DMS153 treated with DMSO at 0.1 percent for 48 hours (cell line): ENCODE results near the gene C9orf72.
A peak's percentile ranks its signal among the peaks of the same experiment; 100 is the strongest.
"Not testable (repeated sequence)": the region's sequence is repeated elsewhere in the genome, so short reads cannot be mapped to it uniquely, and the experiment has no call there.

Source experiments
- DNase-seq: peaks from one replicate; lab custom pipeline; 2025; ENCODE audit not compliant: unreplicated experiment; lab: John Stamatoyannopoulos, UW

Gene C9orf72, protein sequence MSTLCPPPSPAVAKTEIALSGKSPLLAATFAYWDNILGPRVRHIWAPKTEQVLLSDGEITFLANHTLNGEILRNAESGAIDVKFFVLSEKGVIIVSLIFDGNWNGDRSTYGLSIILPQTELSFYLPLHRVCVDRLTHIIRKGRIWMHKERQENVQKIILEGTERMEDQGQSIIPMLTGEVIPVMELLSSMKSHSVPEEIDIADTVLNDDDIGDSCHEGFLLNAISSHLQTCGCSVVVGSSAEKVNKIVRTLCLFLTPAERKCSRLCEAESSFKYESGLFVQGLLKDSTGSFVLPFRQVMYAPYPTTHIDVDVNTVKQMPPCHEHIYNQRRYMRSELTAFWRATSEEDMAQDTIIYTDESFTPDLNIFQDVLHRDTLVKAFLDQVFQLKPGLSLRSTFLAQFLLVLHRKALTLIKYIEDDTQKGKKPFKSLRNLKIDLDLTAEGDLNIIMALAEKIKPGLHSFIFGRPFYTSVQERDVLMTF

DNA sequence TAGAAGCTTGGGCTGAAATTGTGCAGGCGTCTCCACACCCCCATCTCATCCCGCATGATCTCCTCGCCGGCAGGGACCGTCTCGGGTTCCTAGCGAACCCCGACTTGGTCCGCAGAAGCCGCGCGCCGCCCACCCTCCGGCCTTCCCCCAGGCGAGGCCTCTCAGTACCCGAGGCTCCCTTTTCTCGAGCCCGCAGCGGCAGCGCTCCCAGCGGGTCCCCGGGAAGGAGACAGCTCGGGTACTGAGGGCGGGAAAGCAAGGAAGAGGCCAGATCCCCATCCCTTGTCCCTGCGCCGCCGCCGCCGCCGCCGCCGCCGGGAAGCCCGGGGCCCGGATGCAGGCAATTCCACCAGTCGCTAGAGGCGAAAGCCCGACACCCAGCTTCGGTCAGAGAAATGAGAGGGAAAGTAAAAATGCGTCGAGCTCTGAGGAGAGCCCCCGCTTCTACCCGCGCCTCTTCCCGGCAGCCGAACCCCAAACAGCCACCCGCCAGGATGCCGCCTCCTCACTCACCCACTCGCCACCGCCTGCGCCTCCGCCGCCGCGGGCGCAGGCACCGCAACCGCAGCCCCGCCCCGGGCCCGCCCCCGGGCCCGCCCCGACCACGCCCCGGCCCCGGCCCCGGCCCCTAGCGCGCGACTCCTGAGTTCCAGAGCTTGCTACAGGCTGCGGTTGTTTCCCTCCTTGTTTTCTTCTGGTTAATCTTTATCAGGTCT lies at the start of gene C9orf72:
Gene C9orf72 (minus strand): TSS at position 564 of the 716 bp plus-strand sequence. CDS start 6,361 bp downstream, outside the sequence.
- DNase-seq, result peak; percentile 73

DNA sequence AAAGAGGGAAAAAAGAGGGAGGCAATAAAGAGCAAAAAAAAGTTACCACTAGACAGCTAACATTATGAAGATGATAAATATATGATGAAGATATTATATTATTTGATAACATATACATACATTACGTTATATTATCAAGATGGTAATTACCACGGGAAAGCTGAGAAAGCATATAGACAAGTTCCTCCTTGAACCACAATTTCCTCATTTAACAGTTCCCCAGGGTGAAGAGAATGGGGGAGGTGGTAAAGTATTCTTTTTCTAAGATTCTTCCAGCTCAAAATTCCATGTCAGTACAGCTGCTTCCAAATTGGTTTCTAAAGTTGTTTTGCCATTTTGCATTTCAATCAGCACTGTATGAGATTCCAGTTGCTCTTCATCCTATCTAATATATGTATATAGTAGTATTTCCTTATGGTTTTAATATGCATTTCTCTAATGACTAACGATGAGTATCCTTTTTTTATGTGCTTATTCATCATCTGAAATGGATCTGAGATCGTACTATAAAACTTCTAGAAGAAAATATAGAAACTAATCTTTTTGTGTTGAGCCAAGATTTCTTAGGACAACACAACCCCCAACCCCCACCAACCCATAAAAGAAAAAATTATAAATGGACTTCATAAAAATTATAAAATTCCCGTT lies 49.5 kb upstream of the C9orf72 start:
- DNase-seq, result no peak

DNA sequence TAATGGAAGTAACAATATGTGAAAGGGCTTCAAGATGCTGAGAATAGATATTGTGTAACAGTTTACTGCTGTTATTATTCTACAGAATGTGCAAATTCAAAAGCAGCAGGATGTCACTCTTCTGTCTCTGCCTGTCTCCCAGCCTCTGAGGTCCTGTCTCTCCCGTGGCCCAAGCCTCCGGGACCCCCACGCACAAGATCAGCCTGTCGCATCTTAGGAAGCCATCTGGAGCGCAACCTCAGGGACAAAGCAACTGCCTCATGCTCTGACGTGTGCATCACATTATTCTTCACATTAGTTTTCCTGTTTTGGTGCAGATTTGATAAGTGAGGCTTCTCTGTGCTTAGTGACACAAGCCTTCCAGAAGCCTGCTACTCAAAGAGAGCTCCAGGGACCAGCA lies 46.5 kb upstream of the C9orf72 start:
- no peak for DNase-seq

DNA sequence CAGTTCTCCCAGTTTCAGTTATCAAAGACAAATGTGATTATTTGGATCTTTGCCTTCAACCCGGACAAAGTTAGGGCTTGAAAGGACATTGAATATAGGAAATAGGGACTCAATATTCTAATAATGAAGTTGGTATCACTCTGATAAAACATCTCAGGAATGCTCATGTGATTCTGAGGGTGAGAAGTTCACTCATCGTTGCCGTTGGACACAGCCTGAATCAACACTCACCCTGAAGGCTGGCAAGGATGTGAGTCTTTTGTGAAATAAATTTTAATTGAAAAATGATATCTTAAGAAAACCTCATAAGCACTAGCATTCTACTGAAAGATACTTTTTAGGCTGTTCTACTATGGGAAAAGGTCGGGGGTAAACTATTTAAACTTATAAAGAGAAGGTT lies 44.8 kb upstream of the C9orf72 start:
- no peak for DNase-seq

DNA sequence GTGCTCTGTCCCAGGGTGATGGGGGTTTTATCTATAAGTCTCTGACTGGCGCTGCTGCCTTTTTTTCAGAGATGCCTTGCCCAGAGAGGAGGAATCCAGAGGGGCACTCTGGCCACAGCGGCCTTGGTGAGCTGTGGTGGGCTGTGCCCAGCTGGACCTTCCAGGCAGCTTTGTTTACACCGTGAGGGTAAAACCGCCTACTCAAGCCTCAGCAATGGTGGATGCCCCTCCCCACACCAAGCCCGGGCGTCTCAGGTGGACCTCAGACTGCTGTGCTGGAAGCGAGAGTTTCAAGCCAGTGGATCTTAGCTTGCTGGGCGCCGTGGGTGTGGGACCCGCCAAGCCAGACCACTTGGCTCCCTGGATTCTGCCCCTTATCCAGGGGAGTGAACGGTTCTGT lies 41.3 kb upstream of the C9orf72 start:
- no peak for DNase-seq

DNA sequence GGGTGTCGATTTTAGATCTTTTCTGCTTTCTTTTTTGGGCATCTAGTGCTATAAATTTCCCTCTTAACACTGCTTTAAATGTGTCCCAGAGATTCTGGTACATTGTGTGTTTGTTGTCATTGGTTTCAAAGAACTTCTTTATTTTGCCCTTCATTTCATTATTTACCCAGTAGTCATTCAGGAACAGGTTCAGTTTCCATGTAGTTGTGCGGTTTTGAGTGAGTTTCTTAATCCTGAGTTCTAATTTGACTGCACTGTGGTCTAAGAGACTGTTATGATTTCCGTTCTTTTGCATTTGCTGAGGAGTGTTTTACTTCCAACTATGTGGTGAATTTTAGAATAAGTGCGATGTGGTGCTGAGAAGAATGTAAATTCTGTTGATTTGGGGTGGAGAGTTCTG lies 38.8 kb upstream of the C9orf72 start:
- DNase-seq, result not testable (repeated sequence)

DNA sequence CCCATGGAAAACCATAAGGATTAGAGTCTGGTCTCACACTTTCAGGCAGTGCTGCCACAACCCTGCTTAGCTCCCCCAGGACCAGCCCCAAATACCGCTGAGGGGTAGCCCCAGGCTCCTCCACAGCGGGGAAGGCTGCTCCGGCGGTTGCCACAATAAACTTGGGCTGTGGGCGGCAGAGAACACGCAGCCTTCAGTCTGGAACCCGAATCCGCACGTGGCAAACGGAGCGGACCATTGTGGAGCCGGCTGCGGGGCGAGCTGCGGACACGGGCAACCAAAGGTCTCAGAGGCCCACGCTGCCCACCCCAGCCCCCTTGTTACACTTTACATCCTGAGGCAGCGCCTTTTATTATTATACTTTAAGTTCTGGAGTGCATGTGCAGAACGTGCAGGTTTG lies 37.3 kb upstream of the C9orf72 start:
- DNase-seq, result no peak

DNA sequence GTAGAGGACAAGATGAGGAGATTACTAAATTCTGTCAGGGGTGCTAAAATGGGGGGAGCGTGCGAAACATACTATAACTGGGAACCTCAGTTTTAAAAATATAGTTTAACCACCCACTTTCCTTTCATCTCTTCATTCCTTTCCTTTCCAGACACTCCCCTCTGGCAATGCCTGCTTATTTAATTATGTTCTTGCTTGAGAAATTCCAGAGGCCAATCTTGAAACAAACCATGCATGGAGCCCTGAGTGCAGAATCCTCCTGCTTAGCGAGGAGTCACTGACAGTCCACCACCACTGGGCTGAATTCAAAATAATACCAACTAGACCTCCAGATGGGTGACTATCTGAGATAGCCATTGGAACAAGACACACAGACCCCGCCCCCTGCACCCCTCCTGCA lies 29.7 kb upstream of the C9orf72 start:
- no peak for DNase-seq

DNA sequence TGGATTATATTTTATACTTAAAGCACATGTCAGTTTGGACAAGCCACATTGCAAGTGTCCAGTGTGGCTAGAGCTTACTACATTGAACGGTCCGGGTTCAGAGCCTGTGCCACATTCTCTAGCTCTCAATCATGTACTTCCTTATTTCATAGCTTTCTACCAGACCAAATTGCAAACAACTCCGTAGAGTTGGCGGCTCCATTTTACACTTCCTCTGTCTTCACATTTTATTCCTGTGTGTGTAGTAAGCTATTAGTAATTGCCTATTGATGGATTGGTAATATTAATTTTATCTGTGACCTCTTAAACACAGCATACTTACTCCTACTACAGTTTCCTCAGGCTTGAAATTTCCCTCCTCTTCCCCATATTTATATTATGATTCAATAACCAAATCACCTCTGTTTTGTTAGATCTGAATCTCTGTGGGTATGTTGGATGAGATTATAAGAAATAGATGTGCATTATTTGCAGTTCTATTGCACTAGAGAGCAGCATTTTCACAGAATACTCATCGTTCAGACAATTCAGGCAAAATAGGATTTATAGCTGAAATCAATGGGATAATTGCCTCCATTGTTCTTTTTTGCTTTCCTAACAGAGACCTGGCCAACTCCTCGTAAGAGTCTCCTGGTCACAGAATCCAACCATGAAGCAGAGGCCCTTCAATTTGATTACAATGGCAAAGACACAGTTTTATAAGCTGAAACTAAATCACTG lies 29.0 kb upstream of the C9orf72 start:
- no peak for DNase-seq

DNA sequence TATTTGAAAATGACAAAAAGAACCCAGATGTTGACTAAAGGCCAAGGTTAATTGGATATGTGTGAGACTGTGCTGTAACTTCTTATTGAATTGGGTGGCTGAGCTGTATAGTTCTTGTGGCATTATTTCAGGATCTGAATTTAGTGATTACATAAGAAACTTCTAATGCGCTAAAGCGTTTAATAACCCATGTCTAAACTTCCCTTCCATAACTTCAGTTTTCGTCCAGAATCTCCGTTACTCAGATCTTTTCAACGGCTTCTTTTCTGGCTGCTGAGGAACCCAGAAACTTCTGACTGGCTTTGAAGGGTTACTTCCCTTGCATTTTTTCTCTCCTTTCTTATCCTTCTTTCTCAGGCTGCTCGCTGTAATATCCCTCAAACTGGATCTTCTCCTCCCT lies 28.1 kb upstream of the C9orf72 start:
- no peak for DNase-seq

DNA sequence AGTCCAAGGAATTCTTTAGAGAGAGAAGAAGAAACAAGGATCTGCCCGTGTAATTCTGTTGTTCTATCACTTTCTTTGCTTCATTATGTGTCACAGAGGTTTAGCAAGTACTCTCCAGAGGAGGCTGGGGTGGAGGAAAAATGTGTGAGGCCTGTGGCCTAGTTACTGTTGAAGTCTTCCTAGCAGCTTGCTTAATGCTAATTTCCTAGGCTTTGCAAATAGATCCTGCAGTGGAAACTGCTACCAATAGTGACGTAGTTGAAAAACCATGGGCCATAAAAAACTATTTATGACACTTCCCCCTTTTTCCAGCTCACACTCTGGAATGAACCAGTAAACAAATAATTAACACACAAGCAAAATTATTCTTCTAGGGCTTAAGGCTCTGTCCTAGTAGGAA lies 27.0 kb upstream of the C9orf72 start:
- DNase-seq, result no peak

DNA sequence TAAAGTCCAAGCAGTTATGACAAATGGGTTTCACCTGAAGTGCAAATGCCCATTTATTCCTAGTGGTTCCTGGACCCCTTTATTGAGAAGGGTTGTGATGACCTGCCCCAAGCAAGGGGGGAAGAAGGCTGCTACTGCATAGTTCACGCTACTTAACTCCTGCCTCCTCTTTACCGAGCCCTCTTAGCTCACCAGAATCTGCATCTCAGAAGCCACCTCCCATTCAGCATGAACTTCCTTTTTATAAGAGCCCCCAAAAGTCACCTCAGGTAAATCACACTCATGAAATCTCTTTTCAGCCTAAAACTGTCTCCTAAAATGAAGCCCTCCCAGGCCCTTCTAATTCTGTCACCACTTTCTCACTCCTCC lies 26.6 kb upstream of the C9orf72 start:
- no peak for DNase-seq

DNA sequence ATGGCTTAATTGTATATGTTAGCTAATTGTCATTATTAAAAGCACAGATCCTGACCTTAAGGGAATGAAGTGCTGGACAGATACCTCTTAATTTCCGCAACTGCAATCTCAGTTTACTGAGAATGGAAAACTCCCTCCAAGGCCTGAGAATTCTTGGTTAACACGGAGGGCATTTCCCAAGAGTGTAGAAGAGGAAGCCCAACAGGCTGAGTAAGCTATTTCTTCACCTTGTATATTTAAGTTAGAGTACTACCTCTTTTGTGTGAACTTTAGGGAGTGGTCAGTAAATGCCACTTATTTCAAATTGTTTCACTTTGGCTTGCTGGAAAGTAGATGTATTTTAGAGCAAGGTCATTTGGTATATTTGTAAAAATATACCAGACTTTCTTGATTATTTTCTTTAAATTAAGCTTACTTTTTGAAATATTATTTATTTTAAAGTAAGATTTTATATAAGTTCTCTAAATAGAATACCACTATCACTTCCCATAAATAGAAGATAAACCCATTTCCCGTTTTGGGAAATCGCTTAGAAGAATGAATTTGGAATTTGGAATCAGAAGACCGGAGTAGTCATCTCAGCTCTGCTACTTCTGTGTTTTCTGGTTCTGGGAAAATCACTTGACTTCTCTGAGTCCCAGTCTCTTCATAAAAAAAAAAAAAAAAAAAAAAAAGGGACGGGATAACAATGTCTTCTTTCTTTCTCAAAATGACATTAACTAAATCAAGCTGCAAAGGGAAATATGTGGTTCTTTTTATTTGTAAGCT lies 26.0 kb upstream of the C9orf72 start:
- no peak for DNase-seq

DNA sequence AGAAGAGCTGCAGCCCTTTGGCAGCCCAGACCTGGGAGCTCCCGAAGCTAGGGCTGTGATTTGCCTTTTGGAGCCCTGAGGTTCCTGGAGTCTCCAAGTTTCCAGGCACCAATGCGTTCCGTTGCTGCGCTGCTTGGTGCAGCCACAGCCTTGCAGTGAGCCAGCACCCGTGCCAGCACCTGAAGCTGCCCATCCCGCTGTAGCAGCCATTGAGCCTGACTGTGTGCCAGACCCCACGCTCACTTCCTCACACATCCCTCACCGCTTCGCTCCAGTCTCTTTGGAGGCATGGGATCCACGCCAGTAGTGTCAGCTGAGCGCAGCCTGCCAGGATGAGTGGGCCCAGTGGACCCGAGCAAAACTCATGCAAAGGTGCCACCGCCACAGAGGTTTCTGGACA lies 22.5 kb upstream of the C9orf72 start:
- DNase-seq, result no peak

DNA sequence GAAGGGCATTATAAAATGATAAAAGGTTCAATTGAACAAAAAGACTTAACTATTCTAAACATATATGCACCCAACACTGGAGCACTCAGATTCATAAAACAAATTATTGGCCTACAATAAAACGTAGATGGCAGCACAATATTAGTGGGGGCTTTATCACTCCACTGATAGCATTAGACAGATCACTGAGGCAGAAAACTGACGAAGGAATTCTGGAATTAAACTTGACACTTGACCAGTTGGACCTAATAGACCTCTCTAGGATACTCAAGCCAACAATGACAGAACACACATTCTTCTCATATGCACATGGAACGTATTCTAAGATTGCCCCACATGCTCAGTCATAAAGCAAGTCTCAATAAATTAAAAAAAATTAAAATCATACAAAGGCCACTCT lies 18.4 kb upstream of the C9orf72 start:
- DNase-seq, result no peak

DNA sequence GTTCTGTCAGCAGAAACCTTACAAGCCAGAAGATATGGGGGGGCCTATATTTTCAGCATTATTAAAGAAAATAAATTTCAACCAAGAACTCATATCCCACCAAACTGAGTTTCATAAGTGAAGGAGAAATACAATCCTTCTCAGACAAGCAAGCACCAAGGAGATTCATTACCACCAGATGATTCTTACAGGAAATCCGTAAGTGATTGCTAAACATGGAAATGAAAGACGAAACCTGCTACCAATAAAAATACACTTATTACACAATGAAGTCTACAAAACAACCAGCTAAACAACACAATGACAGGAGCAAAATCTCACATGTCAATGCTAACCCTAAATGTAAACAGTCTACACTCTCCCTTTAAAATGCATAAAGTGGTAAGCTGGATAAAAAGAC lies 17.8 kb upstream of the C9orf72 start:
- DNase-seq, result no peak

DNA sequence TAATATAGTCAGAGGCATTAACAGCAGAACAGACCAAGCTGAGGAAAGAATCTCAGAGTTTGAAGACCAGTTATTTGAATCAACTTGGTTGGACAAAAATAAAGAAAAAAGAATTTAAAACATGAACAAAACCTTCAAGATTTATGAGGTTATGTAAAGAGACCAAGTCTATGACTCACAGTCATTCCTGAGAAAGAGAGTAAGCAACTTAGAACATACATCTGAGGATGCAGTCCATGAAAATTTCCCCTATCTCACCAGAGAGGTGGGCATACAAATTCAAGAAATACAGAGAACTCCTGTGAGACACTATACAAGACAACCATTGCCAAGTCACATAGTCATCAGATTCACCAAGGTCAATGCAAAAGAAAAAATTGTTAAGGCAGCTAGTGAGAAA lies 17.4 kb upstream of the C9orf72 start:
- no peak for DNase-seq

DNA sequence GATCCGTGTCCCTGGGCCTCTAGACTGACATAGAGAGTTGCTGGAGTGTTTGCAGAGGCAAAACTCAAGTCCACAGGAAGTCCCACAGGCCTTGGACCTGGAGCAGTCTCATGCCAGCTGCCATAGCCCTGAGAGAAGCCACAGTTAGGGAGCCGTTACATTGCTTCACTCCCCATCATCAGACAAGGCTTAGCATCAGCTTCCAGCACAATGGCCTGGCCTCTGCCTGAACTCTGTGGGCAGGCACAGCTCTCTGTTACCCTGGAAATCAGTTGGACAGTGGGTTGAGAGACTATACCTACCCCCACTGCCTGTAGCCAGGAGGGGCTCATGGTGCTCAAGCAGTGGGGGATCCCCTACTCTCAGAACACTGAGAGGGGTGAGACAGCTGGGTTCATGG lies 16.2 kb upstream of the C9orf72 start:
- DNase-seq, result no peak

DNA sequence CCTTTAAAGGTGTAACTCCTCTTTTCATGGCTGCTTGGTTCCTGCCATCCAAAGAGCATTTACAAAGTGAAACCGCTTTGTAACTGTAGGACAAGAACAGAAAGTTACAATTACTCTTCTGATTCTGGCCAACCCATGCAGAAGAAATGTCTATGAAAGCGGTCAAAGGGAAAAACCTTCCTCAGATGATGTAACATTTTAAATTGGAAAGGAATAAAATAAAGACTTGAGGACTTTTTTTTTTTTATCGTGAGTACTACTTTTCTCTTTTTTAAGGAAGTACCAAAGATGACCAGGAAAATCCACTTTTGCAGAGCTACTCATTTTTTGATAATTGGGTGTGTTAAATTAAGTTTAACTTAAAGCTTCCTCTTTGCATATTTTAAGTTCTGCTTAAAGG lies 13.0 kb upstream of the C9orf72 start:
- DNase-seq, result no peak

DNA sequence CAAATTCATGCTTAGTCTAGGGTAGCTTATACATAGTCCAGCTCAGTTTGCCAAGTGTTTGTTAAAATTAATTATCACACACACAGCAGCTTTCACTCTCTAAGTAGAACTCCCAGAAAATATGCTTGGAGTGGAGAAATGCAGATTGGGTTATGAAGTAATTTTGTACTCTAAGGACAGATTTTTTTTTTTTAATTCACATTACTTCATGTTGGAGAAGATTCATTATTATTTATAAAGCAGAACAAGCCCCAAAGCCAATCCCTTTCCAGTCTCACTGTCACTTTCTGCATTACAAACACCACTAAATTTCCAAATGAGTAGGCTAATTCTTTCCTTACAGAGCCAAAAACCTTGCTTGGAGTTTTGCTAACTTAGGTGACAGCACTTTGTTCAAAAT lies 11.7 kb upstream of the C9orf72 start:
- DNase-seq, result no peak

DNA sequence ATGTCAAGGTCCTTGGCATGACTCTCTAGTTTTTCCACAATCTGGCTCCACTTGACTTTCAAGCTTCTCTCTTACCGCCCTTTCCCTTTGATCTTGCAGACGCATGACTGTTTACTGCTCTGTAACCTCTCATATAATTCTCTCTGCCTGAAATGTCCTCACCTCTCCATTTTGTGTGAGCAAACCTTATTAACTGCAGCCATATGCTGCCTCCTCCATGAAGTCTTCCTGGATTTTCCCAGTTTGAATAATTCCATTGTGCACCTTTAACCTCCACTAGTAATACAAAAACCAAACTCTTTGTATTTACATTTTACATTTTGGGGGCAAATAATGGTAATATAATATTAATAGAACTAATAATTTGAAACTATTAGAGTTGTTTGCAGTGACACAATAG lies 9.5 kb upstream of the C9orf72 start:
- no peak for DNase-seq
